CD14-positive monocyte (primary cell): ENCODE measurements around the gene MYNN. TPM values are rescaled to one million over a fixed set of nuclear protein-coding genes. Genes with fewer than 3 reads are reported as not detected.

Experiments used
- DNase-seq, 3 donors: peaks; one replicate each; pipeline ENCODE4 v3.0.0-alpha.2; 2011 to 2022
- H2AFZ ChIP-seq: 2 replicates; pipeline ENCODE4 v1.6.0; 2012; ENCODE audit warnings: mild to moderate bottlenecking, low read depth, low read length, inconsistent platforms; ENCODE audit not compliant: insufficient read depth, poor library complexity, severe bottlenecking
- H3K27ac ChIP-seq, 2 donors: 1 replicate in 1 of 2; 2 replicates in 1 of 2; pipeline ENCODE4 v1.5.1; 2012 to 2013; ENCODE audit warnings: low read length in 2 of 2, control low read depth in 1 of 2, inconsistent platforms in 1 of 2, low read depth in 1 of 2, mild to moderate bottlenecking in 1 of 2
- H3K27me3 ChIP-seq, 2 donors: one replicate each; pipeline versions ENCODE4 v1.6.0 to v1.6.1; 2011 to 2013; ENCODE audit warnings: low read length in 2 of 2; ENCODE audit not compliant: control insufficient read depth in 2 of 2, insufficient read depth in 2 of 2
- H3K36me3 ChIP-seq, 2 donors: replicated peaks in 1 of 2; 1 replicate in 1 of 2; 2 replicates in 1 of 2; pipeline versions ENCODE4 v1.5.1 to v1.6.1; 2012 to 2013; ENCODE audit warnings: low read length in 2 of 2, control low read depth in 1 of 2, inconsistent platforms in 1 of 2, mild to moderate bottlenecking in 1 of 2; ENCODE audit not compliant: insufficient read depth in 2 of 2, control insufficient read depth in 1 of 2
- H3K4me1 ChIP-seq, 2 donors: 1 replicate in 1 of 2; 2 replicates in 1 of 2; pipeline versions ENCODE4 v1.5.1 to v1.6.1; 2012 to 2013; ENCODE audit warnings: low read length in 2 of 2, control low read depth in 1 of 2, inconsistent platforms in 1 of 2, mild to moderate bottlenecking in 1 of 2, moderate library complexity in 1 of 2; ENCODE audit not compliant: insufficient read depth in 2 of 2, control insufficient read depth in 1 of 2
- H3K4me2 ChIP-seq: replicated peaks from 2 replicates; pipeline ENCODE3; 2012; ENCODE audit warnings: low read length, moderate library complexity, mild to moderate bottlenecking; ENCODE audit not compliant: poor library complexity, severe bottlenecking; ENCODE audit errors: extremely low read depth
- H3K4me3 ChIP-seq, 3 experiments: fragments of 200-600 bp in 1 of 3; sonication (generic) in 1 of 3; replicated peaks in 1 of 3; 1 replicate in 2 of 3; 2 replicates in 1 of 3; pipeline ENCODE4 v1.5.1; 2011 to 2013; ENCODE audit warnings: low read length in 3 of 3, mild to moderate bottlenecking in 3 of 3, control low read depth in 2 of 3, low read depth in 2 of 3, inconsistent platforms in 1 of 3, moderate library complexity in 1 of 3
- H3K79me2 ChIP-seq: 2 replicates; pipeline ENCODE4 v1.6.0; 2012; ENCODE audit warnings: mild to moderate bottlenecking, control low read depth, inconsistent platforms, low read length, moderate library complexity; ENCODE audit not compliant: insufficient read depth
- H3K9ac ChIP-seq: 2 replicates; pipeline ENCODE4 v1.6.0; 2017; ENCODE audit warnings: low read length, mild to moderate bottlenecking; ENCODE audit not compliant: insufficient read depth, poor library complexity, severe bottlenecking
- H3K9me3 ChIP-seq, 2 donors: replicated peaks in 1 of 2; 1 replicate in 1 of 2; 2 replicates in 1 of 2; pipeline versions ENCODE4 v1.5.1 to v1.6.1; 2012 to 2013; ENCODE audit warnings: low read length in 2 of 2, control low read depth in 1 of 2; ENCODE audit not compliant: control insufficient read depth in 1 of 2, insufficient read depth in 1 of 2
- H4K20me1 ChIP-seq: 2 replicates; pipeline ENCODE4 v1.6.0; 2012; ENCODE audit warnings: mild to moderate bottlenecking, low read length, control low read depth, moderate library complexity; ENCODE audit not compliant: insufficient read depth
- H3K27ac Mint-ChIP-seq, 7 donors: one replicate each; pipeline ENCODE4 v1.8.0; 2020; ENCODE audit warnings: mild to moderate bottlenecking in 7 of 7, mixed read lengths in 7 of 7, moderate library complexity in 6 of 7, inconsistent platforms in 2 of 7
- H3K27me3 Mint-ChIP-seq, 3 donors: one replicate each; pipeline ENCODE4 v1.8.0; 2021 to 2022; ENCODE audit warnings: low read depth in 3 of 3, mild to moderate bottlenecking in 3 of 3, mixed read lengths in 3 of 3, moderate library complexity in 3 of 3, inconsistent platforms in 1 of 3
- H3K36me3 Mint-ChIP-seq, 2 donors: one replicate each; pipeline ENCODE4 v1.8.0; 2020; ENCODE audit warnings: mixed read lengths in 2 of 2, inconsistent platforms in 1 of 2, mild to moderate bottlenecking in 1 of 2
- H3K4me1 Mint-ChIP-seq: one replicate; pipeline ENCODE4 v1.8.0; 2020; ENCODE audit warnings: mild to moderate bottlenecking, mixed read lengths
- H3K4me3 Mint-ChIP-seq, 2 donors: one replicate each; pipeline ENCODE4 v1.8.0; 2020; ENCODE audit warnings: mild to moderate bottlenecking in 2 of 2, mixed read lengths in 2 of 2, moderate library complexity in 1 of 2
- H3K9me3 Mint-ChIP-seq, 7 donors: one replicate each; pipeline ENCODE4 v1.8.0; 2020 to 2022; ENCODE audit warnings: mixed read lengths in 7 of 7, mild to moderate bottlenecking in 6 of 7, moderate library complexity in 6 of 7, inconsistent platforms in 2 of 7
- CTCF ChIP-seq: fragments of 200-600 bp; IDR thresholded peaks from one replicate; pipeline ENCODE4 v1.8.0; 2022; ENCODE audit warnings: antibody characterized with exemption, mild to moderate bottlenecking
- WGBS: methylation state at CpG from one replicate; pipeline ENCODE4 v1.1.5; 2013; ENCODE audit warnings: missing lambda C conversion rate; ENCODE audit not compliant: insufficient coverage; 5-methylcytosine and 5-hydroxymethylcytosine counted together
- intact Hi-C, 2 donors: fragments of 100-400 bp; cut with micrococcal nuclease; formaldehyde crosslinking; loops; one replicate each; pipeline versions ENCODE4 v1.15.0 to v1.15.1; 2023
- polyA plus RNA-seq, 3 donors: library from polyadenylated mRNA; depleted of rRNA in 1 of 3; unstranded in 2 of 3; stranded (reverse) in 1 of 3; fragments of 300-500 nt in 2 of 3; fragments of >200 nt in 1 of 3; fragmentation: Illumina TruSeq in 2 of 3; gene quantifications; 1 replicate in 2 of 3; 2 replicates in 1 of 3; pipeline ENCODE4 v1.2.3, GENCODE V29; 2012 to 2021

MYNN gene
- polyA plus RNA-seq, 3 donors = 6.3 to 9.0 (median 8.7) TPM

DNA sequence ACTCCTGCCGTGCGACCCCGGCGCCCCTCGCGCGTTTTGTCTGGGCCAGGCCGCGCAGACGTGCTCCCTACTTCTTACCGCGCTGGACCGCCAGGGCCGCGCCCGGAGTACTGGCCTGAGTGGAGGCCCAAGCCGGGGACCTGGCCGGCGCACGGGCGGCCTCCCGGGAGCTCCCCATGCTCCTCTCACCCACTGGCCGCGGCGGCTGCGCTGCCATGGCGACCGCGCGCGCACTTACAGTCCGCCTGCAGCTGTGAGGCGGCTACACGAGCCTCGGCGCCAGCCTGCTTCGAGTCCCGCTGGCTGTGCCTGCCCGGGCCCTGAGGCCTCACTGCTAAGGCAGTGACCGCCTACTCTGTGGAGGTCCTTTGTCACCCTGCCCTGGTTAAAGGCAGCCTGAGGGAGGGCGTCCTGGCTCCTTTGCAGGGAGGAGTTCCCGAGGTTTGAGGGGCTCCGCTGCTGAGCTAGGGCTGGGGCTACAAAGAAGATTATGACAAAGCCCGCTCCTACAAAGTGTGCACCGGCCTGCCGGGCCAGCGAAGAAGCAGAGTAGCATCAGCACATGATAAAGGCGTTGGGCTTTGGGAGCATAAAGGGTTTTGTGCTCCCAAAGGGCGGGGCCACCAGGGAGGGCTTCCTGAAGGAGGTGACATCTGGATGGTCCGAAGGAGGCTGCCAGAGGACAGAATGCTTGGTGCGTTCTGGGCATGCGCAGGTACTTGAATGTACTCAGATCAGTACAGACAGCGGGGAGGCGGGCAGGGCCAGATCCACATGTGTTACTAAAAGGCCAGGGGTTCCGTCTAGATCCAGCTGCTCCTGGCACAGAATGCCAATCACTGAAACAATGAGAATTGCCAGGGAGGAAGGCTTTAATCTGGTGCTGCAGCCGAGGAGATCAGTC lies 39.4 kb downstream of the MYNN start, which contains the start of the genes LRRC34 and LRRIQ4:
Gene LRRC34, minus strand, starts transcription at position 573 of the 904 bp plus-strand sequence. Its CDS starts 356 bp downstream, at position 217.
Gene LRRIQ4, plus strand, starts transcription at position 539 of the 904 bp plus-strand sequence. CDS start 9,052 bp downstream, outside the sequence.
- H3K27ac ChIP-seq = peak within 1 kb of the TSS in 1 of 2 donors; percentile 6
- peak within 1 kb of the TSS; percentile 65 for H3K9ac ChIP-seq
- peak; percentile 40 to 61 (median 60) for DNase-seq
- peaks cover 6 to 20% (median 11%) of the 10 kb centered on the region in 7 donors for H3K9me3 Mint-ChIP-seq
- 2% methylated on average over 52 of the region's 56 CpGs for WGBS
- peak within 1 kb of the TSS; percentile 94 for H2AFZ ChIP-seq
- intact Hi-C loops = no loop called here
- TF ChIP-seq CTCF = no peak
- H3K9me3 ChIP-seq = peaks cover 0 to 8% of the 10 kb centered on the region in 2 donors
- peak within 1 kb of the TSS; percentile 89 to 96 for H3K4me3 Mint-ChIP-seq
- peak within 1 kb of the TSS; percentile 87 for H3K4me2 ChIP-seq
- peak within 1 kb of the TSS; percentile 35 to 85 (median 58) for H3K27ac Mint-ChIP-seq
- H3K4me1 ChIP-seq = peaks cover 26 to 31% of the 10 kb centered on the region in 2 donors
- H3K4me3 ChIP-seq = peak within 1 kb of the TSS; percentile 50 to 75 (median 59)
- H3K36me3 Mint-ChIP-seq = peaks cover 2 to 3% of the 10 kb centered on the region in 2 donors
- H3K4me1 Mint-ChIP-seq = peaks cover 27% of the 10 kb centered on the region
- H3K79me2 ChIP-seq = no peaks in the 10 kb centered on the region
- H4K20me1 ChIP-seq = no peaks in the 10 kb centered on the region
- H3K36me3 ChIP-seq = no peaks in the 10 kb centered on the region
- peaks cover 0 to 4% (median 2%) of the 10 kb centered on the region in 3 donors for H3K27me3 Mint-ChIP-seq
- H3K27me3 ChIP-seq = peaks cover 0 to 3% of the 10 kb centered on the region in 2 donors

GRCh38 chr3:169813278-169813677 lies 40.1 kb downstream of the MYNN start:
- H3K4me1 ChIP-seq = peaks cover 26 to 31% of the 10 kb centered on the region in 2 donors
- Mint-ChIP-seq H3K27me3 (peaks cover 0 to 4% (median 2%) of the 10 kb centered on the region in 3 donors), H3K36me3 (peaks cover under 1 to 1% of the 10 kb centered on the region in 2 donors), H3K9me3 (peaks cover 6 to 20% (median 11%) of the 10 kb centered on the region in 7 donors), H3K4me1 (peaks cover 27% of the 10 kb centered on the region), H3K4me3 (peak overlapping the region; percentile 89 to 96), H3K27ac (peak overlapping the region in 6 of 7 donors; percentile 49 to 85 (median 65))
- peak overlapping the region; percentile 94 for H2AFZ ChIP-seq
- peak overlapping the region; percentile 65 for H3K9ac ChIP-seq
- H3K79me2 ChIP-seq = no peaks in the 10 kb centered on the region
- H3K9me3 ChIP-seq = peaks cover 0 to 8% of the 10 kb centered on the region in 2 donors
- H3K27me3 ChIP-seq = peaks cover 0 to 3% of the 10 kb centered on the region in 2 donors
- intact Hi-C loops = no loop called here
- H3K4me2 ChIP-seq = peak overlapping the region; percentile 87
- TF ChIP-seq CTCF = no peak
- H4K20me1 ChIP-seq = no peaks in the 10 kb centered on the region
- H3K27ac ChIP-seq = peak overlapping the region in 1 of 2 donors; percentile 6
- no peak for DNase-seq
- peak overlapping the region; percentile 50 to 75 (median 59) for H3K4me3 ChIP-seq
- H3K36me3 ChIP-seq = no peaks in the 10 kb centered on the region
- 20% methylated on average over 1 of the region's 8 CpGs for WGBS
